ENCODE results near the gene GLYATL3.

- TF ChIP-seq POLR2A (IDR thresholded peaks at IDR 0.05; ENCODE audit: low read length) (no peak), GATA1 (IDR thresholded peaks at IDR 0.05; ENCODE audit: low read depth, low read length) (no peak)
Observed at GRCh38 chr6:49504666-49505065, 4.9 kb downstream of the GLYATL3 start.

All from erythroblast (primary cell).